GM19468 (cell line): ENCODE results near the gene LIN54.
"Not testable (repeated sequence)": the region's sequence is repeated elsewhere in the genome, so short reads cannot be mapped to it uniquely, and the experiment has no call there.

Experiments used
- ATAC-seq: cut with Tn5 transposase; IDR thresholded peaks from one replicate; pipeline ENCODE4 v1.9.1; 2021; ENCODE audit warnings: mild to moderate bottlenecking, moderate library complexity, moderate number of reproducible peaks; ENCODE audit not compliant: unreplicated experiment; ENCODE audit errors: extremely low read depth

The LIN54 gene

GRCh38 chr4:82954212-82954611 lies 56.4 kb downstream of the LIN54 start:
- no peak for ATAC-seq

- ATAC-seq: no peak
Measured at GRCh38 chr4:82951196-82951595, 59.4 kb downstream of the LIN54 start.

- no peak for ATAC-seq
Measured at GRCh38 chr4:82948647-82949204, 61.9 kb downstream of the LIN54 start.

- no peak for ATAC-seq
Measured at GRCh38 chr4:82947498-82947897, 63.1 kb downstream of the LIN54 start.

- ATAC-seq: no peak
Measured at GRCh38 chr4:82939414-82939813, 71.2 kb downstream of the LIN54 start.

GRCh38 chr4:82934441-82934840 lies 76.2 kb downstream of the LIN54 start:
- no peak for ATAC-seq

- no peak for ATAC-seq
Measured at GRCh38 chr4:82930848-82931755, 79.5 kb downstream of the LIN54 start.

- ATAC-seq: no peak
Measured at GRCh38 chr4:82921795-82922194, 88.8 kb downstream of the LIN54 start.

- no peak for ATAC-seq
Measured at GRCh38 chr4:82919386-82919785, 91.2 kb downstream of the LIN54 start.

- ATAC-seq: no peak
Measured at GRCh38 chr4:82918091-82918490, 92.5 kb downstream of the LIN54 start.

GRCh38 chr4:82913968-82914367 lies 96.7 kb downstream of the LIN54 start:
- not testable (repeated sequence) for ATAC-seq

GRCh38 chr4:82913305-82913704 lies 97.3 kb downstream of the LIN54 start:
- ATAC-seq: no peak

GRCh38 chr4:82909326-82909725 lies 101.3 kb downstream of the LIN54 start:
- no peak for ATAC-seq

- no peak for ATAC-seq
Measured at GRCh38 chr4:82906469-82906868, 104.2 kb downstream of the LIN54 start.

GRCh38 chr4:82905205-82905604 lies 105.4 kb downstream of the LIN54 start:
- ATAC-seq: peak; percentile 35

- no peak for ATAC-seq
Measured at GRCh38 chr4:82903737-82904136, 106.9 kb downstream of the LIN54 start.

GRCh38 chr4:82901183-82901718 lies 109.4 kb downstream of the LIN54 start:
- no peak for ATAC-seq

- peak; percentile 83 for ATAC-seq
Measured at GRCh38 chr4:82900411-82901182, 110.0 kb downstream of the LIN54 start, which contains the start of gene THAP9. Gene THAP9 (plus strand): TSS chr4:82900735. CDS start chr4:82900803, 68 bp downstream.

- ATAC-seq: no peak
Measured at GRCh38 chr4:82900066-82900410, 110.6 kb downstream of the LIN54 start.

GRCh38 chr4:82899374-82900065 lies 111.1 kb downstream of the LIN54 start:
- ATAC-seq: no peak
